Pancreas (tissue), 10 donors: ENCODE measurements around the gene DPYSL4. TPM values are rescaled to one million over a fixed set of nuclear protein-coding genes. Genes with fewer than 3 reads are reported as not detected.

Experiments
- ATAC-seq, 4 donors: fragments of 200-7000 bp; cut with Tn5 transposase; one replicate each; pipeline versions ENCODE4 v1.8.0 to v1.9.1; 2020; ENCODE audit warnings: mild to moderate bottlenecking in 4 of 4, moderate library complexity in 4 of 4
- DNase-seq, 6 donors: peaks; one replicate each; pipeline ENCODE4 v3.0.0-alpha.2; 2020
- FAIRE-seq: peaks from 2 replicates; lab custom pipeline; 2012; peaks lifted over from hg19 to GRCh38; lab: Jason Lieb, UNC
- H3K27ac ChIP-seq, 4 donors: fragments of 200-600 bp; sonication (generic); 1 replicate in 3 of 4; 2 replicates in 1 of 4; pipeline versions ENCODE4 v1.5.0 to v1.8.0; 2020
- H3K27me3 ChIP-seq, 4 donors: fragments of 200-600 bp; one replicate each; pipeline ENCODE4 v1.8.0; 2021
- H3K36me3 ChIP-seq, 3 donors: fragments of 200-600 bp; sonication (generic) in 1 of 3; one replicate each; pipeline versions ENCODE4 v1.5.0 to v1.8.0; 2020 to 2021
- H3K4me1 ChIP-seq, 3 donors: fragments of 200-600 bp; one replicate each; pipeline ENCODE4 v1.8.0; 2021
- H3K4me3 ChIP-seq, 4 donors: fragments of 200-600 bp; sonication (generic) in 2 of 4; one replicate each; pipeline versions ENCODE4 v1.5.0 to v1.8.0; 2020 to 2021
- H3K9me3 ChIP-seq, 4 donors: fragments of 200-600 bp; one replicate each; pipeline ENCODE4 v1.8.0; 2021
- WGBS, 2 donors: extraction: QIAGEN DNeasy Blood & Tissue Kit; methylation state at CpG; one replicate each; pipeline ENCODE4 v1.1.7; 2013; 5-methylcytosine and 5-hydroxymethylcytosine counted together
- intact Hi-C, 3 donors: fragments of 100-400 bp; cut with DNase I; formaldehyde crosslinking; loops; one replicate each; pipeline versions ENCODE4 v1.11.1 to v1.14.2; 2022
- polyA plus RNA-seq, 2 donors: library from polyadenylated mRNA; stranded (reverse); fragments of 200-250 nt; gene quantifications; one replicate each; pipeline ENCODE4 v1.2.3, GENCODE V29; 2013
- total RNA-seq, 6 donors: library from RNA; stranded (reverse); fragmentation: NEBNext Ultra II Directional in 4 of 6; extraction: Animal tissue kit (Norgen Biotek cat#: 25700) in 4 of 6; gene quantifications; one replicate each; pipeline versions ENCODE4 v1.2.1 to v1.2.4, GENCODE V29; 2021 to 2023
- TF ChIP-seq, protein P1 (sequence below), 4 donors: fragments of 200-600 bp; sonication (generic) in 3 of 4; IDR thresholded peaks; one replicate each; pipeline versions ENCODE4 v1.5.0 to v1.8.0; 2021; ENCODE audit warnings: antibody characterized with exemption in 4 of 4
- donor health status: healthy with polysubstance abuse.
- donor health status: DM: no; HTN: no; CAD: no; lungs with moderate emphysema.
- donor health status: DM: no; HTN: no; CAD: no.
- donor health status: control.
- donor health status: control.
- donor health status: Bipolar disorder and iron deficiency.
- donor health status: DM: yes; HTN: yes; CAD: no.
- donor health status: DM: no; HTN: no; CAD: no.
- donor health status: DM: no; HTN: no; CAD: no.
- donor health status: DM: yes; HTN: yes; CAD: no.

Gene DPYSL4
- total and polyA plus RNA-seq, 8 donors = 0.46 to 2.8 (median 1.2) TPM

GRCh38 chr10:132201111-132201969, 14.6 kb downstream of the DPYSL4 start:
- ATAC-seq (no peak), FAIRE-seq (no peak), DNase-seq (peak in 2 of 6 donors; percentile 44 to 69)
- WGBS, 2 donors = 65 to 75% methylated on average over 35 of the region's 35 CpGs
- TF ChIP-seq, protein P1, sequence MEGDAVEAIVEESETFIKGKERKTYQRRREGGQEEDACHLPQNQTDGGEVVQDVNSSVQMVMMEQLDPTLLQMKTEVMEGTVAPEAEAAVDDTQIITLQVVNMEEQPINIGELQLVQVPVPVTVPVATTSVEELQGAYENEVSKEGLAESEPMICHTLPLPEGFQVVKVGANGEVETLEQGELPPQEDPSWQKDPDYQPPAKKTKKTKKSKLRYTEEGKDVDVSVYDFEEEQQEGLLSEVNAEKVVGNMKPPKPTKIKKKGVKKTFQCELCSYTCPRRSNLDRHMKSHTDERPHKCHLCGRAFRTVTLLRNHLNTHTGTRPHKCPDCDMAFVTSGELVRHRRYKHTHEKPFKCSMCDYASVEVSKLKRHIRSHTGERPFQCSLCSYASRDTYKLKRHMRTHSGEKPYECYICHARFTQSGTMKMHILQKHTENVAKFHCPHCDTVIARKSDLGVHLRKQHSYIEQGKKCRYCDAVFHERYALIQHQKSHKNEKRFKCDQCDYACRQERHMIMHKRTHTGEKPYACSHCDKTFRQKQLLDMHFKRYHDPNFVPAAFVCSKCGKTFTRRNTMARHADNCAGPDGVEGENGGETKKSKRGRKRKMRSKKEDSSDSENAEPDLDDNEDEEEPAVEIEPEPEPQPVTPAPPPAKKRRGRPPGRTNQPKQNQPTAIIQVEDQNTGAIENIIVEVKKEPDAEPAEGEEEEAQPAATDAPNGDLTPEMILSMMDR (IDR thresholded peaks at IDR 0.05) = no peak
- Histone ChIP-seq H3K27me3 (no peaks in the 10 kb centered on the region), H3K4me3 (no peak overlapping the region), H3K36me3 (no peaks in the 10 kb centered on the region), H3K27ac (no peak overlapping the region), H3K9me3 (no peaks in the 10 kb centered on the region), H3K4me1 (no peaks in the 10 kb centered on the region)
- intact Hi-C loops = no loop called here

- intact Hi-C loops = no loop called here
- Histone ChIP-seq H3K4me1 (no peaks in the 10 kb centered on the region), H3K9me3 (no peaks in the 10 kb centered on the region), H3K4me3 (no peak overlapping the region), H3K36me3 (no peaks in the 10 kb centered on the region), H3K27ac (no peak overlapping the region), H3K27me3 (no peaks in the 10 kb centered on the region)
- WGBS, 2 donors = 68 to 83% methylated on average over 48 of the region's 48 CpGs
- DNase-seq (peak in 3 of 6 donors; percentile 18 to 70 (median 52)), FAIRE-seq (no peak), ATAC-seq (no peak)
- TF ChIP-seq, protein P1 (IDR thresholded peaks at IDR 0.05) = no peak
Observed at GRCh38 chr10:132202070-132202970, 15.6 kb downstream of the DPYSL4 start.

DNA sequence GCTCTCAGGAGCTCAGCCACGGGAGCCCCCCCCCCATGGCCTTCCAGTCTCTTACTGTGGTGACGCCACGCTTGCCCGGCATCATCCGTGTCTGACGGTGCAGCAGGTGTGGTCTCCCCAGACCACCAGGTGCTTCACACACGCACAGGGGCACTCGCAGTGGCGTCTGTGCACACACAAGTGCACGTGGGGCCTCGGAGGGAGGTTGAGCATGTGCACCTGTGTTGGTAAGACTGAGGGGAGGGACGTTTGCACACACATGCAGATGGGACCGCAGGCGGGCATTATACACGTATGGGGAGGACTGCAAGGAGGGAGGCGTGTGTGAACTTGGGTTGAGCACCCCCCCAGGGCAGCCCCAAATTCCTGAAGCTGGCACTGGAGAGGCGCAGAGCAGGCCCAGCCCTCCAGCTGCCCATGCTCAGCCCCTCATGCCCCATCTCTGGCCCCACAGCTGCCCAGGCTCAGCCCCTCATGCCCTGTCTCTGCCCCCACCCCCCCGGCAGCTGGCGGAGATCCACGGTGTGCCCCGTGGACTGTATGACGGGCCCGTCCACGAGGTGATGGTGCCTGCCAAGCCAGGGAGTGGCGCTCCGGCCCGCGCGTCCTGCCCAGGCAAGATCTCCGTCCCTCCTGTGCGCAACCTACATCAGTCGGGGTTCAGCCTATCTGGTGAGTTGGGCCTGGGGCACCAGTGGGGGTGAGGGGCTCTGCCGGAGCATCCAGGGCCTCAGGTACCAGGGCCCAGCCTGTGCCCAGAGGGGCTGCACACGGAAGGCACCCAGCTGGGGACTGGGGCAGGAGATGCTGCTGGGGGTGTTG, 16.7 kb downstream of the DPYSL4 start:
- no peaks in the 10 kb centered on the region for H3K27me3 ChIP-seq
- ATAC-seq = no peak
- H3K27ac ChIP-seq = no peak overlapping the region
- intact Hi-C loops = no loop called here
- no peaks in the 10 kb centered on the region for H3K9me3 ChIP-seq
- FAIRE-seq = no peak
- TF ChIP-seq, protein P1 (IDR thresholded peaks at IDR 0.05) = no peak
- no peaks in the 10 kb centered on the region for H3K36me3 ChIP-seq
- no peak overlapping the region for H3K4me3 ChIP-seq
- H3K4me1 ChIP-seq = no peaks in the 10 kb centered on the region
- WGBS, 2 donors = 66 to 77% methylated on average over 33 to 34 of the region's 34 CpGs
- DNase-seq = peak in 2 of 6 donors; percentile 53 to 56

GRCh38 chr10:132204078-132204780, 17.5 kb downstream of the DPYSL4 start:
- no peak overlapping the region for H3K4me3 ChIP-seq
- FAIRE-seq = no peak
- TF ChIP-seq, protein P1 (IDR thresholded peaks at IDR 0.05) = no peak
- peak in 2 of 6 donors; percentile 45 to 58 for DNase-seq
- no peak for ATAC-seq
- H3K36me3 ChIP-seq = no peaks in the 10 kb centered on the region
- no peaks in the 10 kb centered on the region for H3K27me3 ChIP-seq
- intact Hi-C loops = no loop called here
- no peak overlapping the region for H3K27ac ChIP-seq
- WGBS, 2 donors = 65 to 75% methylated on average over 20 of the region's 20 CpGs
- no peaks in the 10 kb centered on the region for H3K4me1 ChIP-seq
- H3K9me3 ChIP-seq = no peaks in the 10 kb centered on the region
